Activated naive CD8-positive, alpha-beta T cell treated with anti-CD3 and anti-CD28 coated beads, Interleukin-2, amount 10 ng/mL, durations not matched to agents 7 days and 5 days (primary cell): Measurements from ENCODE around the gene DUS3L. TPM values are rescaled to one million over a fixed set of nuclear protein-coding genes. Genes with fewer than 3 reads are reported as not detected.

ENCODE experiments used
- ATAC-seq: fragments of 150-1000 bp; cut with Tn5 transposase; one replicate; pipeline ENCODE4 v1.10.0; 2021; ENCODE audit warnings: low read depth, moderate library complexity
- POLR2A ChIA-PET: fragments of 350-600 bp; sonication (Branson Sonifier 250); formaldehyde crosslinking; loops from one replicate; lab custom pipeline; 2021; ENCODE audit warnings: antibody characterized with exemption; lab: Charles Lee
- DNase-seq: peaks from one replicate; pipeline ENCODE4 v3.0.0; 2021
- H3K27ac Mint-ChIP-seq: one replicate; pipeline ENCODE4 v1.8.0; 2022; ENCODE audit warnings: mild to moderate bottlenecking, mixed read lengths
- H3K27me3 Mint-ChIP-seq: one replicate; pipeline ENCODE4 v1.8.0; 2022; ENCODE audit warnings: mild to moderate bottlenecking, moderate library complexity, mixed read lengths
- H3K36me3 Mint-ChIP-seq: one replicate; pipeline ENCODE4 v1.8.0; 2021; ENCODE audit warnings: mild to moderate bottlenecking, mixed read lengths
- H3K4me1 Mint-ChIP-seq: one replicate; pipeline ENCODE4 v1.8.0; 2021; ENCODE audit warnings: mixed read lengths
- H3K4me3 Mint-ChIP-seq: one replicate; pipeline ENCODE4 v1.8.0; 2022; ENCODE audit warnings: mild to moderate bottlenecking, moderate library complexity, mixed read lengths
- H3K9me3 Mint-ChIP-seq: one replicate; pipeline ENCODE4 v1.8.0; 2021; ENCODE audit warnings: mixed read lengths
- total RNA-seq, 2 experiments: library from RNA; stranded (reverse); gene quantifications; one replicate each; pipeline ENCODE4 v1.2.3, GENCODE V29; 2021

The DUS3L gene
- 10 to 100 TPM; 61.0 to 62.1 TPM for total RNA-seq

GRCh38 chr19:5790559-5791520 lies at the start of gene DUS3L:
Gene DUS3L (minus strand): TSS chr19:5791163. CDS start chr19:5791141, 22 bp downstream.
- Mint-ChIP-seq H3K27ac (peak within 1 kb of the TSS; percentile 100), H3K36me3 (peaks cover 8% of the 10 kb centered on the region), H3K4me1 (peaks cover 5% of the 10 kb centered on the region), H3K4me3 (peak within 1 kb of the TSS; percentile 94), H3K9me3 (no peaks in the 10 kb centered on the region), H3K27me3 (no peaks in the 10 kb centered on the region)
- POLR2A ChIA-PET: interaction anchor here (0.6 to 2.4 kb wide), 6 partner anchors 13 to 113 kb away, joined by 3 to 15 read pairs (median 4); partner anchors contain the start of genes CATSPERD and LONP1
- DNase-seq: peak; percentile 96
- ATAC-seq: peak; percentile 97

- POLR2A ChIA-PET: interaction anchor here (0.6 to 2.6 kb wide), 2 partner anchors 11 to 32 kb away, joined by 3 to 18 read pairs; no protein-coding TSS in a partner anchor
- peak within 1 kb of the TSS; percentile 72 for H3K27ac Mint-ChIP-seq
- peak; percentile 21 for ATAC-seq
Observed at GRCh38 chr19:5839065-5840017, 48.4 kb upstream of the DUS3L start, which contains the start of gene FUT6. Gene FUT6 (minus strand): TSS chr19:5839702. CDS start chr19:5832567, 7,135 bp downstream.

GRCh38 chr19:5838353-5839064 lies 47.5 kb upstream of the DUS3L start:
- no peak for DNase-seq
- Mint-ChIP-seq H3K4me1 (peaks cover 18% of the 10 kb centered on the region), H3K9me3 (no peaks in the 10 kb centered on the region), H3K27me3 (peaks cover 6% of the 10 kb centered on the region), H3K4me3 (peak overlapping the region; percentile 47), H3K36me3 (no peaks in the 10 kb centered on the region), H3K27ac (peak overlapping the region; percentile 72)
- ATAC-seq: no peak
- POLR2A ChIA-PET: interaction anchor here (2.6 kb wide), 1 partner anchor 10 kb away, joined by 18 read pairs; no protein-coding TSS in a partner anchor

More at GRCh38 chr19:5839065-5840017, 48.4 kb upstream of the DUS3L start, which contains the start of gene FUT6:
- no peak for DNase-seq
- Mint-ChIP-seq H3K9me3 (no peaks in the 10 kb centered on the region), H3K4me1 (peaks cover 18% of the 10 kb centered on the region), H3K27me3 (peaks cover 6% of the 10 kb centered on the region), H3K4me3 (peak within 1 kb of the TSS; percentile 47), H3K36me3 (no peaks in the 10 kb centered on the region)

GRCh38 chr19:5837761-5838352 lies 46.9 kb upstream of the DUS3L start:
- DNase-seq (no peak), ATAC-seq (no peak)
- POLR2A ChIA-PET: interaction anchor here (2.6 kb wide), 1 partner anchor 10 kb away, joined by 18 read pairs; no protein-coding TSS in a partner anchor
- Mint-ChIP-seq H3K36me3 (no peaks in the 10 kb centered on the region), H3K27me3 (peaks cover 6% of the 10 kb centered on the region), H3K4me3 (peak overlapping the region; percentile 47), H3K4me1 (peaks cover 18% of the 10 kb centered on the region), H3K9me3 (no peaks in the 10 kb centered on the region), H3K27ac (peak overlapping the region; percentile 12)

GRCh38 chr19:5832527-5833216 lies 41.7 kb upstream of the DUS3L start:
- H3K36me3 Mint-ChIP-seq: no peaks in the 10 kb centered on the region
- POLR2A ChIA-PET: no interaction called here
- H3K27ac Mint-ChIP-seq: no peak overlapping the region
- H3K4me3 Mint-ChIP-seq: no peak overlapping the region
- H3K27me3 Mint-ChIP-seq: peaks cover 6% of the 10 kb centered on the region
- H3K9me3 Mint-ChIP-seq: no peaks in the 10 kb centered on the region
- DNase-seq (no peak), ATAC-seq (no peak)
- peaks cover 4% of the 10 kb centered on the region for H3K4me1 Mint-ChIP-seq

GRCh38 chr19:5832061-5832460 lies 41.1 kb upstream of the DUS3L start:
- DNase-seq (no peak), ATAC-seq (no peak)
- H3K4me1 Mint-ChIP-seq: peaks cover 4% of the 10 kb centered on the region
- H3K4me3 Mint-ChIP-seq: no peak overlapping the region
- H3K27me3 Mint-ChIP-seq: peaks cover 7% of the 10 kb centered on the region
- no peak overlapping the region for H3K27ac Mint-ChIP-seq
- H3K9me3 Mint-ChIP-seq: no peaks in the 10 kb centered on the region
- H3K36me3 Mint-ChIP-seq: peaks cover 1% of the 10 kb centered on the region
- POLR2A ChIA-PET: no interaction called here

GRCh38 chr19:5831159-5831558 lies 40.2 kb upstream of the DUS3L start:
- no peak for DNase-seq
- ATAC-seq: no peak
- H3K4me3 Mint-ChIP-seq: no peak overlapping the region
- H3K9me3 Mint-ChIP-seq: no peaks in the 10 kb centered on the region
- H3K27ac Mint-ChIP-seq: no peak overlapping the region
- peaks cover 5% of the 10 kb centered on the region for H3K4me1 Mint-ChIP-seq
- peaks cover 8% of the 10 kb centered on the region for H3K27me3 Mint-ChIP-seq
- POLR2A ChIA-PET: no interaction called here
- peaks cover 2% of the 10 kb centered on the region for H3K36me3 Mint-ChIP-seq

GRCh38 chr19:5829567-5830310 lies 38.8 kb upstream of the DUS3L start:
- POLR2A ChIA-PET: interaction anchor here (0.5 to 3.5 kb wide), 11 partner anchors 26 to 155 kb away, joined by 3 to 72 read pairs (median 6); partner anchors contain the start of genes DUS3L, NDUFA11, NRTN and RANBP3
- ATAC-seq (no peak), DNase-seq (no peak)
- Mint-ChIP-seq H3K4me3 (peak overlapping the region; percentile 56), H3K27me3 (peaks cover 4% of the 10 kb centered on the region), H3K27ac (peak overlapping the region; percentile 64), H3K4me1 (peaks cover 5% of the 10 kb centered on the region), H3K9me3 (no peaks in the 10 kb centered on the region), H3K36me3 (peaks cover 2% of the 10 kb centered on the region)

GRCh38 chr19:5828661-5829566 lies 38.0 kb upstream of the DUS3L start:
- Mint-ChIP-seq H3K27ac (peak overlapping the region; percentile 100), H3K4me3 (peak overlapping the region; percentile 99), H3K36me3 (peaks cover 2% of the 10 kb centered on the region), H3K4me1 (peaks cover 5% of the 10 kb centered on the region), H3K27me3 (peaks cover 2% of the 10 kb centered on the region), H3K9me3 (no peaks in the 10 kb centered on the region)
- POLR2A ChIA-PET: interaction anchor here (0.5 to 3.5 kb wide), 23 partner anchors 10 to 706 kb away, joined by 3 to 72 read pairs (median 6); partner anchors contain the start of genes CATSPERD, DUS3L, FUT6 and LONP1
- peak; percentile 57 for DNase-seq
- no peak for ATAC-seq
